ENCODE results near the gene PPP2R2B.

DNA sequence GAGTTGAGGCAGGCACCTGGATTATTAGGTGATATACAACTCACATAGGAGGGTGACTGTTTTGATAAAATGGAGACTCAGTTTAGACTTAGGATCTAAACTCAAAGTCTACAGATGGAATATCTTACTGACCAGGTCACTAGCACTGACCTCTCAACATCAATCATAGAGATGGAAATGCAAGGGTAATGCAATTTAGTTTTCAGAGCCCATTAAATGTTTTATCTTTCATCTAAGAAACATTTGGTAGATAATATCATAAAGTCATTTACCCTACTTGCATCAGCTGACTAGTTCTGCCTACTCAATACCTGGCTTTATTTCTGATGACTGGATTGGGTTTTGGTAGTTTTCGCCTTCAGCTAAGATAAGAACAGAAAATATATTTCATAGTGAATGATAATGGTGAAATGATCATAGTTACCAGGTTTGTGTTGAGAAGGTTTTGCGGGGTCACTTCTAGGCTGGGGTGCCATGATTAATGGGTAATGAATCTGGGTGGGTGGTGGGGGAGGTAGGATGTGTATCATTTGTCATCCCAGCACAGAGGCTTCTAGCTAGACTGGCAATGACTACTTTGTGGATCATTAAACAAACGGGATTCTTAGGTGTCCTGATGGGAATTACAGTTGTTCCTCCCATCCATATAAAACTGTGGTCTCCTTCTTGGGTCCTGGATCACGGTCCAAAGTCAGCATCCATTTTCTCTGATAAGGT is 173.4 kb downstream of the PPP2R2B start:
- no peak for TF ChIP-seq POLR2A (IDR thresholded peaks at IDR 0.05)
- TF ChIP-seq, protein P1, sequence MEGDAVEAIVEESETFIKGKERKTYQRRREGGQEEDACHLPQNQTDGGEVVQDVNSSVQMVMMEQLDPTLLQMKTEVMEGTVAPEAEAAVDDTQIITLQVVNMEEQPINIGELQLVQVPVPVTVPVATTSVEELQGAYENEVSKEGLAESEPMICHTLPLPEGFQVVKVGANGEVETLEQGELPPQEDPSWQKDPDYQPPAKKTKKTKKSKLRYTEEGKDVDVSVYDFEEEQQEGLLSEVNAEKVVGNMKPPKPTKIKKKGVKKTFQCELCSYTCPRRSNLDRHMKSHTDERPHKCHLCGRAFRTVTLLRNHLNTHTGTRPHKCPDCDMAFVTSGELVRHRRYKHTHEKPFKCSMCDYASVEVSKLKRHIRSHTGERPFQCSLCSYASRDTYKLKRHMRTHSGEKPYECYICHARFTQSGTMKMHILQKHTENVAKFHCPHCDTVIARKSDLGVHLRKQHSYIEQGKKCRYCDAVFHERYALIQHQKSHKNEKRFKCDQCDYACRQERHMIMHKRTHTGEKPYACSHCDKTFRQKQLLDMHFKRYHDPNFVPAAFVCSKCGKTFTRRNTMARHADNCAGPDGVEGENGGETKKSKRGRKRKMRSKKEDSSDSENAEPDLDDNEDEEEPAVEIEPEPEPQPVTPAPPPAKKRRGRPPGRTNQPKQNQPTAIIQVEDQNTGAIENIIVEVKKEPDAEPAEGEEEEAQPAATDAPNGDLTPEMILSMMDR (IDR thresholded peaks at IDR 0.05): no peak

All from esophagus squamous epithelium (tissue), 4 donors.